Measurements from ENCODE around the gene IMMP2L. TPM values are rescaled to one million over a fixed set of nuclear protein-coding genes. Genes with fewer than 3 reads are reported as not detected.

IMMP2L gene
- total RNA-seq, 1 donor from 2014 or later, result 11.9 TPM

DNA sequence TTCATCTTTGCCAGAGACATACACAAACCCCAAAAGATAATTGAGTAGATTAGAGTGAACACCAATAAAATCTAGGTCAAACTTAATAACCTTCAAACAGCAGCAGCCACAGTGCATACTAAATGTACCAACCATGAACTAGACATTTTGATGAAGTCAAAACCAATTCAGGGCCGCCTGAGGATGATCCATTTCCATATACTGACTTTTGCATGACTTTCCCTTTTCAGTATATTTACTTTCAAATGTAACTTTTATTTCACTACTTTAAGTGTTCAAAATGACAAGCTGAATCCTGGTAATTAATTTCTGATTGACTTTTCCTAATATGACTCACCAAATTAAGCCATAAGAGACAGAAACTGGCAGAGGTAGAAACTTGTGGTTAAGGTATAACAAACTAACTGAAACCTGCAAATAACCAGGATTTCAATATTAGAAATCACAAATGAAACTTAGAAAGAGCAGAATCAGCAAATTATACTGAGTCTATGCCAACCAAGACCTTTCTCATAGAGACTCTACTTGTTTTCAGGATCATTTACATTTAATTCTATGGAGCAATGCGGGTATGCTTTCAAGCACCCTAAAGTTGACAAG is 643.2 kb downstream of the IMMP2L start:
- no peak for DNase-seq (ENCODE audit: low read depth, low spot score)
- Mint-ChIP-seq H3K4me1 (no peaks in the 10 kb centered on the region), H3K27me3 (ENCODE audit: low read depth) (no peaks in the 10 kb centered on the region), H3K36me3 (ENCODE audit: low read depth) (peaks cover 3% of the 10 kb centered on the region), H3K27ac (ENCODE audit: unreplicated experiment) (no peak overlapping the region), H3K4me3 (no peak overlapping the region), H3K9me3 (peaks cover 8% of the 10 kb centered on the region)
- TF ChIP-seq, protein P1, sequence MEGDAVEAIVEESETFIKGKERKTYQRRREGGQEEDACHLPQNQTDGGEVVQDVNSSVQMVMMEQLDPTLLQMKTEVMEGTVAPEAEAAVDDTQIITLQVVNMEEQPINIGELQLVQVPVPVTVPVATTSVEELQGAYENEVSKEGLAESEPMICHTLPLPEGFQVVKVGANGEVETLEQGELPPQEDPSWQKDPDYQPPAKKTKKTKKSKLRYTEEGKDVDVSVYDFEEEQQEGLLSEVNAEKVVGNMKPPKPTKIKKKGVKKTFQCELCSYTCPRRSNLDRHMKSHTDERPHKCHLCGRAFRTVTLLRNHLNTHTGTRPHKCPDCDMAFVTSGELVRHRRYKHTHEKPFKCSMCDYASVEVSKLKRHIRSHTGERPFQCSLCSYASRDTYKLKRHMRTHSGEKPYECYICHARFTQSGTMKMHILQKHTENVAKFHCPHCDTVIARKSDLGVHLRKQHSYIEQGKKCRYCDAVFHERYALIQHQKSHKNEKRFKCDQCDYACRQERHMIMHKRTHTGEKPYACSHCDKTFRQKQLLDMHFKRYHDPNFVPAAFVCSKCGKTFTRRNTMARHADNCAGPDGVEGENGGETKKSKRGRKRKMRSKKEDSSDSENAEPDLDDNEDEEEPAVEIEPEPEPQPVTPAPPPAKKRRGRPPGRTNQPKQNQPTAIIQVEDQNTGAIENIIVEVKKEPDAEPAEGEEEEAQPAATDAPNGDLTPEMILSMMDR (conservative IDR thresholded peaks at IDR 0.05), result no peak

- H3K27ac Mint-ChIP-seq (ENCODE audit: unreplicated experiment), result no peak overlapping the region
- no peaks in the 10 kb centered on the region for H3K27me3 Mint-ChIP-seq (ENCODE audit: low read depth)
- H3K9me3 Mint-ChIP-seq, result peaks cover 8% of the 10 kb centered on the region
- DNase-seq (ENCODE audit: low read depth, low spot score), result no peak
- no peak overlapping the region for H3K4me3 Mint-ChIP-seq
- H3K4me1 Mint-ChIP-seq, result no peaks in the 10 kb centered on the region
- H3K36me3 Mint-ChIP-seq (ENCODE audit: low read depth), result peaks cover 3% of the 10 kb centered on the region
- TF ChIP-seq, protein P1 (conservative IDR thresholded peaks at IDR 0.05), result no peak
Observed at GRCh38 chr7:110914263-110914662, 648.0 kb downstream of the IMMP2L start.

DNA sequence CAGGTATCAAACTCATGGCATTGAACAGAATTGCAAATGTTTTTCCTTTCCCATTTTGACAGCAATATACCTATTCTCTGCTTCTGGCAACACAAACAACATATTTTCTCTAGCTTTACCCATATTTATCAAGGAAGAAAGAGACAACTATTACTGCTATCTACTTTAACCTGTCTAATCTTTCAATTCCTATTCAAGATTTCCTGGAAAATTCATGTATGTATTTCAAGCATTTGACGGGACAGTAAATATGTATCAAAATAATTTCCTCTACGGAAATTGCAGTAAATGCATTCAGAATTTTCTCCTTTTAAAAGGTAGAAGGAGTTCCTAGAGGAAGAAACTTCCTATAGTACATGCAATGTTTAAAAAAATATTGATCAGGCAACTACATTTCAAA is 650.7 kb downstream of the IMMP2L start:
- TF ChIP-seq, protein P1 (conservative IDR thresholded peaks at IDR 0.05), result no peak
- H3K4me1 Mint-ChIP-seq, result no peaks in the 10 kb centered on the region
- H3K36me3 Mint-ChIP-seq (ENCODE audit: low read depth), result no peaks in the 10 kb centered on the region
- no peak for DNase-seq (ENCODE audit: low read depth, low spot score)
- peaks cover 2% of the 10 kb centered on the region for H3K9me3 Mint-ChIP-seq
- H3K4me3 Mint-ChIP-seq, result no peak overlapping the region
- H3K27ac Mint-ChIP-seq (ENCODE audit: unreplicated experiment), result no peak overlapping the region
- H3K27me3 Mint-ChIP-seq (ENCODE audit: low read depth), result no peaks in the 10 kb centered on the region

DNA sequence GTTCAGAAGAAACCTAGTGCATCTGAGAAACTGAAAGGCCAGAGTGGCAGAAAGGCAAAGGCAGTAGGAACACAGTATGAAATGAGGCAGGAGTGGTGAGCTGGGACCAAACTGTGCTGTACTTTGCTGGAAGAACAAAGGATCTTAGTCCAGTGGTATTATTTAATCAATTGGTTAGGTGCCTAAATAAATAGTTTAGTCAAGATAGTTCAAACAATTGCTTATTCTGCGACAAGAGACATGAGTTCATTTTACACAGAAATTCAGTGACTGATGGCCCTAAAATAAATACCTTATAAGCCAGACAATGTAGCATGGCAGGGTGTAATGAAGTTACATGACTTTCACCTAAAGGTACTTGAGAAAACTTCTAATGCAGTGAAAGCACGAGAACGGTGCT is 653.2 kb downstream of the IMMP2L start:
- DNase-seq (ENCODE audit: low read depth, low spot score), result no peak
- Mint-ChIP-seq H3K36me3 (ENCODE audit: low read depth) (no peaks in the 10 kb centered on the region), H3K27ac (ENCODE audit: unreplicated experiment) (no peak overlapping the region), H3K27me3 (ENCODE audit: low read depth) (no peaks in the 10 kb centered on the region), H3K4me3 (no peak overlapping the region), H3K9me3 (peaks cover 1% of the 10 kb centered on the region), H3K4me1 (no peaks in the 10 kb centered on the region)
- TF ChIP-seq, protein P1 (conservative IDR thresholded peaks at IDR 0.05), result no peak

GRCh38 chr7:110905773-110906566 is 656.3 kb downstream of the IMMP2L start:
- no peak overlapping the region for H3K27ac Mint-ChIP-seq (ENCODE audit: unreplicated experiment)
- H3K36me3 Mint-ChIP-seq (ENCODE audit: low read depth), result no peaks in the 10 kb centered on the region
- DNase-seq (ENCODE audit: low read depth, low spot score), result no peak
- no peaks in the 10 kb centered on the region for H3K4me1 Mint-ChIP-seq
- H3K4me3 Mint-ChIP-seq, result no peak overlapping the region
- TF ChIP-seq, protein P1 (conservative IDR thresholded peaks at IDR 0.05), result no peak
- H3K9me3 Mint-ChIP-seq, result peaks cover 10% of the 10 kb centered on the region
- H3K27me3 Mint-ChIP-seq (ENCODE audit: low read depth), result no peaks in the 10 kb centered on the region
